ENCODE data around the gene KLHDC3. TPM values are rescaled to one million over a fixed set of nuclear protein-coding genes. Genes with fewer than 3 reads are reported as not detected.
A peak's percentile ranks its signal among the peaks of the same experiment; 100 is the strongest.

KLHDC3 gene
- total RNA-seq, 2 donors from 2014 or later: 29.7 to 44.6 TPM

- no peak for TF ChIP-seq POLR2A (IDR thresholded peaks at IDR 0.05)
- TF ChIP-seq CTCF (IDR thresholded peaks at IDR 0.05): no peak
- Histone ChIP-seq H3K4me1 (no peaks in the 10 kb centered on the region), H3K9me3 (no peaks in the 10 kb centered on the region), H3K4me3 (no peak overlapping the region), H3K27me3 (no peaks in the 10 kb centered on the region), H3K27ac (no peak overlapping the region), H3K36me3 (replicated peaks in 1 of 2; ENCODE audit: insufficient read depth in 1 of 2, low read depth in 2 of 2) (peaks cover 0 to 10% of the 10 kb centered on the region in 2 donors)
- DNase-seq (no peak), ATAC-seq (no peak)
- intact Hi-C loops (cut with DNase I): no loop called here
- 96 to 98% methylated on average over 11 of the region's 11 CpGs for WGBS, 2 donors
Observed at GRCh38 chr6:43006251-43006650, 7.8 kb upstream of the KLHDC3 start.

- DNase-seq (no peak), ATAC-seq (no peak)
- no peak for TF ChIP-seq CTCF (IDR thresholded peaks at IDR 0.05)
- no peak for TF ChIP-seq POLR2A (IDR thresholded peaks at IDR 0.05)
- no peak overlapping the region for H3K27ac ChIP-seq
- intact Hi-C loops (cut with DNase I): no loop called here
- H3K4me1 ChIP-seq: peaks cover 4% of the 10 kb centered on the region
- peaks cover 0 to 10% of the 10 kb centered on the region in 2 donors for H3K36me3 ChIP-seq (replicated peaks in 1 of 2; ENCODE audit: insufficient read depth in 1 of 2, low read depth in 2 of 2)
- H3K9me3 ChIP-seq: no peaks in the 10 kb centered on the region
- no peak overlapping the region for H3K4me3 ChIP-seq
- no peaks in the 10 kb centered on the region for H3K27me3 ChIP-seq
- WGBS, 2 donors: 84 to 88% methylated on average over 9 of the region's 9 CpGs
Observed at GRCh38 chr6:43007126-43007525, 6.9 kb upstream of the KLHDC3 start.

- H3K27me3 ChIP-seq: no peaks in the 10 kb centered on the region
- WGBS, 2 donors: 60 to 70% methylated on average over 4 to 6 of the region's 6 CpGs
- H3K4me3 ChIP-seq: no peak overlapping the region
- intact Hi-C loops (cut with DNase I): no loop called here
- no peaks in the 10 kb centered on the region for H3K9me3 ChIP-seq
- H3K36me3 ChIP-seq (replicated peaks in 1 of 2; ENCODE audit: insufficient read depth in 1 of 2, low read depth in 2 of 2): peaks cover 0 to 10% of the 10 kb centered on the region in 2 donors
- peaks cover 16% of the 10 kb centered on the region for H3K4me1 ChIP-seq
- H3K27ac ChIP-seq: no peak overlapping the region
- ATAC-seq: no peak
- peak; percentile 23 to 46 (median 38) for DNase-seq
- TF ChIP-seq POLR2A (IDR thresholded peaks at IDR 0.05) (no peak), CTCF (IDR thresholded peaks at IDR 0.05) (peak in 5 of 7 experiments; percentile 10 to 42 (median 26))
Observed at GRCh38 chr6:43009124-43009523, 4.9 kb upstream of the KLHDC3 start.

DNA sequence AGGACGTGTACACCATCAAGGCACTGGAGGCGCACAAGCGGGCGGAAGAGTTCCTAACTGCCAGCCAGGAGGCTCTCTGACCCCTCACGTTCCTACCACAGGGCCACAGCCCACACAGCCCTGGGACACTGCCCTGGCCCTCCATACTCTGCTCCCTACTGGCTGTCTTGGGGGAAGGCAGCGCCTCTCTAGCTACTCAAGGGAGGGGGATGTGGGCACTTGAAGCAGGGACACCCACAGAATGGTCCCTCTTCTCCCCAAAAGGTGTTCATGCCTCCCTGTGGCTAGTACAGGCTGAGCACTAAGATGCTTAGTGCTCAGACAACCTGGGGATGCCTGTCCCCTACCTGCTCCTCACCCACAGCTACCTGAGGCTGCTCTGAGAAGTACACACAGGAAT lies 2.8 kb upstream of the KLHDC3 start:
- no peak overlapping the region for H3K4me3 ChIP-seq
- no peaks in the 10 kb centered on the region for H3K9me3 ChIP-seq
- TF ChIP-seq POLR2A (IDR thresholded peaks at IDR 0.05) (no peak), CTCF (IDR thresholded peaks at IDR 0.05) (no peak)
- H3K4me1 ChIP-seq: peaks cover 32% of the 10 kb centered on the region
- no peak overlapping the region for H3K27ac ChIP-seq
- intact Hi-C loops (cut with DNase I): no loop called here
- 90 to 93% methylated on average over 4 to 6 of the region's 6 CpGs for WGBS, 2 donors
- H3K27me3 ChIP-seq: no peaks in the 10 kb centered on the region
- DNase-seq (no peak), ATAC-seq (no peak)
- peaks cover 0 to 10% of the 10 kb centered on the region in 2 donors for H3K36me3 ChIP-seq (replicated peaks in 1 of 2; ENCODE audit: insufficient read depth in 1 of 2, low read depth in 2 of 2)

- DNase-seq (no peak), ATAC-seq (no peak)
- no peaks in the 10 kb centered on the region for H3K27me3 ChIP-seq
- TF ChIP-seq POLR2A (IDR thresholded peaks at IDR 0.05) (no peak), CTCF (IDR thresholded peaks at IDR 0.05) (no peak)
- no peaks in the 10 kb centered on the region for H3K9me3 ChIP-seq
- peaks cover 0 to 5% of the 10 kb centered on the region in 2 donors for H3K36me3 ChIP-seq (replicated peaks in 1 of 2; ENCODE audit: insufficient read depth in 1 of 2, low read depth in 2 of 2)
- 85 to 93% methylated on average over 2 to 6 of the region's 6 CpGs for WGBS, 2 donors
- no peak overlapping the region for H3K4me3 ChIP-seq
- H3K27ac ChIP-seq: no peak overlapping the region
- H3K4me1 ChIP-seq: peaks cover 44% of the 10 kb centered on the region
- intact Hi-C loops (cut with DNase I): no loop called here
Observed at GRCh38 chr6:43012364-43012763, 1.7 kb upstream of the KLHDC3 start.

All from body of pancreas (tissue), 4 donors.